Left ventricle myocardium inferior (tissue), 1 donor: ENCODE measurements around the gene SIGLEC15. TPM values are rescaled to one million over a fixed set of nuclear protein-coding genes. Genes with fewer than 3 reads are reported as not detected.

Experiments used
- DNase-seq: peaks from one replicate; pipeline ENCODE4 v3.0.0-alpha.2; 2020
- H3K27ac ChIP-seq: fragments of 200-600 bp; replicated peaks from 2 replicates; pipeline ENCODE4 v1.8.0; 2021
- H3K27me3 ChIP-seq: fragments of 200-600 bp; 2 replicates; pipeline ENCODE4 v1.8.0; 2021; ENCODE audit warnings: low read depth
- H3K36me3 ChIP-seq: fragments of 200-600 bp; 2 replicates; pipeline ENCODE4 v1.8.0; 2021
- H3K4me1 ChIP-seq: fragments of 200-600 bp; 2 replicates; pipeline ENCODE4 v1.8.0; 2021
- H3K4me3 ChIP-seq: fragments of 200-600 bp; 2 replicates; pipeline ENCODE4 v1.8.0; 2021; ENCODE audit warnings: mild to moderate bottlenecking, moderate library complexity
- H3K9me3 ChIP-seq: fragments of 200-600 bp; replicated peaks from 2 replicates; pipeline ENCODE4 v1.8.0; 2021
- intact Hi-C: fragments of 100-400 bp; cut with micrococcal nuclease; formaldehyde crosslinking; loops from one replicate; pipeline ENCODE4 v1.11.0; 2022
- total RNA-seq: library from RNA; stranded (reverse); fragmentation: NEBNext Ultra II Directional; extraction: Animal tissue kit (Norgen Biotek cat#: 25700); gene quantifications from one replicate; pipeline ENCODE4 v1.2.1, GENCODE V29; 2021
- TF ChIP-seq, protein P1 (sequence below): fragments of 200-600 bp; IDR thresholded peaks from 2 replicates; pipeline ENCODE4 v1.8.0; 2021; ENCODE audit warnings: antibody characterized with exemption, mild to moderate bottlenecking, borderline replicate concordance
- donor health status: DM: no; HTN: yes; CAD: no; lungs with severe emphysema.

Gene SIGLEC15
- total RNA-seq, 1 donor from 2014 or later, result 0.19 TPM

DNA sequence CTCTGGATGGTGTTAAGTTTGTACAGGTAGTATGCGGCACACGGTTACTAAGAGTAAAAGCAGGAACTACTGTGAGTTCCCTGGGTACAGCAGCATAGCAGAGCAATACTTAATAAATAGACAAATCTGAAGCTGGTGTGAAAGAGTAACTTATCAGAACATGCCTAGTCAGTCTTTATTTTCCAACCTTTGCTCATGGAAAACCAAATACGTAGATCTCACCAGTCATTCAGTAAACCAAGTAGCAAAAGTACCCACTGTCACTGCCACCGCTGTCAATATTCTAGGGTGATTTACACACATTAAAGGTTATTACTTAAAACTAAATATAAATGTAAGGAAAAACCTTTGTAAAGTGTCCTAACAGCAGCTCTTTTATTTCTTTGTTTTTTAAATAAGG lies 35.0 kb downstream of the SIGLEC15 start:
- H3K9me3 ChIP-seq, result no peaks in the 10 kb centered on the region
- intact Hi-C loops, result no loop called here
- TF ChIP-seq, protein P1, sequence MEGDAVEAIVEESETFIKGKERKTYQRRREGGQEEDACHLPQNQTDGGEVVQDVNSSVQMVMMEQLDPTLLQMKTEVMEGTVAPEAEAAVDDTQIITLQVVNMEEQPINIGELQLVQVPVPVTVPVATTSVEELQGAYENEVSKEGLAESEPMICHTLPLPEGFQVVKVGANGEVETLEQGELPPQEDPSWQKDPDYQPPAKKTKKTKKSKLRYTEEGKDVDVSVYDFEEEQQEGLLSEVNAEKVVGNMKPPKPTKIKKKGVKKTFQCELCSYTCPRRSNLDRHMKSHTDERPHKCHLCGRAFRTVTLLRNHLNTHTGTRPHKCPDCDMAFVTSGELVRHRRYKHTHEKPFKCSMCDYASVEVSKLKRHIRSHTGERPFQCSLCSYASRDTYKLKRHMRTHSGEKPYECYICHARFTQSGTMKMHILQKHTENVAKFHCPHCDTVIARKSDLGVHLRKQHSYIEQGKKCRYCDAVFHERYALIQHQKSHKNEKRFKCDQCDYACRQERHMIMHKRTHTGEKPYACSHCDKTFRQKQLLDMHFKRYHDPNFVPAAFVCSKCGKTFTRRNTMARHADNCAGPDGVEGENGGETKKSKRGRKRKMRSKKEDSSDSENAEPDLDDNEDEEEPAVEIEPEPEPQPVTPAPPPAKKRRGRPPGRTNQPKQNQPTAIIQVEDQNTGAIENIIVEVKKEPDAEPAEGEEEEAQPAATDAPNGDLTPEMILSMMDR, result no peak
- no peaks in the 10 kb centered on the region for H3K4me1 ChIP-seq
- H3K27me3 ChIP-seq, result no peaks in the 10 kb centered on the region
- H3K4me3 ChIP-seq, result no peak overlapping the region
- H3K27ac ChIP-seq, result no peak overlapping the region
- DNase-seq, result no peak
- H3K36me3 ChIP-seq, result peaks cover 90% of the 10 kb centered on the region

DNA sequence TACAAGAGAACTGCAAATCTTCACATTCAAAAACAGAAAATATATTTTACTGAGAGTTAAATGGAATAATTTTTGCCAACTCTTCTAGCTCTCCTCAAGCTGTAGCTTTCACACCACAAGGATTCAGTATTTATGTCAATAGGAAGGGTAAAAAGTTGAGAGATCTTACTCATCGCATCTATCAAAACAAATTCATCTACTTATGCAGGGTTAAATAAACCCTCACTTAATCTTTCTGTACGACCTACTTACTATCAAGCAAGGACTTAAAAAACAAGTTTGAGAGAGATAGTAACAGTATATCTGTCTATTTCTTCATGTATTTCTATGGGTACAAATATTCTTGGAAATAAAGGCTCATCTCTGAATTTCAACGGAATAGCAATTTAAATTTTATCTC lies 35.5 kb downstream of the SIGLEC15 start:
- intact Hi-C loops, result no loop called here
- Histone ChIP-seq H3K27ac (no peak overlapping the region), H3K9me3 (no peaks in the 10 kb centered on the region), H3K36me3 (peaks cover 90% of the 10 kb centered on the region), H3K27me3 (no peaks in the 10 kb centered on the region), H3K4me3 (no peak overlapping the region), H3K4me1 (no peaks in the 10 kb centered on the region)
- TF ChIP-seq, protein P1, result no peak
- DNase-seq, result no peak

DNA sequence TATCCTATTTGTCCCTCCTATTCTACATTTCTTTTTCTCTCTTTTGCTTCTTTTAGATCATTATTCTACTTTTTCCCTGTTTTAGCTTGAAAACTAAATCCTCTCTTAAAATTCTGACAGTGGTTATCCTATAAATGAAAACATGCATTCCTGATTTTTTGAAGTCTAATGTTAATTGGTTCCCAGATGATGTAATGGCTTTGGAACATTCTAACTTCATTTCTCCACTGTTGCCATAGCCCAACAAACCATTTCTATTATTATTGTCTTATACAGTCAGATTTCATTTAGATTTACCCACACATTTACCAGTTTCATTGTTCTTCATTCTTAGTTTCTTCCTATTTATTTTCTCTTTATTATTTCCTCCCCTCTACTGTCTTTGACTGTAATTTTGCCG lies 36.5 kb downstream of the SIGLEC15 start:
- intact Hi-C loops, result no loop called here

DNA sequence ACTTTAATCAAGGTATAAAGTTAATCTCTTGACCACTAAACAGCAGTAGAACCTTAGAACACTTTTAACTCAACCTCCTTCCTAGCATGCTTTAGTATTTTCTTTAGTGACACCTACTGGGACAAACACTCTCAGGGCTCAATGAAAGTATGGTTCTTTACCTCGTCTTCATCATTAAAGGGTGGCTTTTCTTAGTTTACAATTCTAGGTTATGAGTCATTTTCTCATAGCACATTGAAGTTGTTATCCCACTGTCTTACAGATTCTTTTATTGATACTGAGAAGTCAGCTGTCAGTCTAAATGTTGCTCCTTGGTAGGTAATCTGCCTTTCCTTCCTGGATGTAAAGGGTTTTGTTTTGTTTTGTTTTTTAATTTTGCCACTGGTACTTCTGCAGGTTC lies 38.0 kb downstream of the SIGLEC15 start:
- no peak overlapping the region for H3K27ac ChIP-seq
- intact Hi-C loops, result no loop called here
- TF ChIP-seq, protein P1, result no peak
- no peak overlapping the region for H3K4me3 ChIP-seq
- H3K9me3 ChIP-seq, result no peaks in the 10 kb centered on the region
- no peak for DNase-seq
- H3K27me3 ChIP-seq, result no peaks in the 10 kb centered on the region
- peaks cover 90% of the 10 kb centered on the region for H3K36me3 ChIP-seq
- peaks cover 7% of the 10 kb centered on the region for H3K4me1 ChIP-seq

More for the DNA sequence above, 36.5 kb downstream of the SIGLEC15 start:
- Histone ChIP-seq H3K27me3 (no peaks in the 10 kb centered on the region), H3K27ac (no peak overlapping the region), H3K9me3 (no peaks in the 10 kb centered on the region), H3K4me3 (no peak overlapping the region), H3K4me1 (peaks cover 7% of the 10 kb centered on the region), H3K36me3 (peaks cover 90% of the 10 kb centered on the region)
- no peak for DNase-seq
- TF ChIP-seq, protein P1, result no peak

DNA sequence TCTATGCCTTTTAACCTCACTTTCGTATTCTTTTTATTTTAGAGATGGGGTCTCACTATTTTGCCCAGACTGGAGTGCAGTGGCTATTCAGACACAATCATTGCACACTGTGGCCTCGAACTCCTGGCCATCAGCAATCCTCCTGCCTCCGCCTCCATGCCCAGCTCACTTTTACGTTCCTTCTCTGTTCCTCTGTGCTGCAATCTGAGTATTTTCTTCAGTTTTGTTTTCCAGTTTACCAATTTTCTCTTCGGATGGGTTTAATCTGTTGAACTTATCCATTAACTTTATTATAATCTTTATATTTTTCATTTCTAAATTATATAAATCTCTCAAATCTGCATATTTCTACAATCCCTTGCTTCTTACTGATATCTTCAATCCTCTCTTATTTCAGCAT lies 38.6 kb downstream of the SIGLEC15 start:
- no peak overlapping the region for H3K4me3 ChIP-seq
- intact Hi-C loops, result no loop called here

More for the DNA sequence above, 38.6 kb downstream of the SIGLEC15 start:
- H3K27me3 ChIP-seq, result no peaks in the 10 kb centered on the region
- no peak overlapping the region for H3K27ac ChIP-seq
- TF ChIP-seq, protein P1, result no peak
- peaks cover 88% of the 10 kb centered on the region for H3K36me3 ChIP-seq
- DNase-seq, result no peak
- no peaks in the 10 kb centered on the region for H3K9me3 ChIP-seq
- peaks cover 7% of the 10 kb centered on the region for H3K4me1 ChIP-seq
